Measurements from ENCODE around the gene GFRAL.

- TF ChIP-seq, protein P1, sequence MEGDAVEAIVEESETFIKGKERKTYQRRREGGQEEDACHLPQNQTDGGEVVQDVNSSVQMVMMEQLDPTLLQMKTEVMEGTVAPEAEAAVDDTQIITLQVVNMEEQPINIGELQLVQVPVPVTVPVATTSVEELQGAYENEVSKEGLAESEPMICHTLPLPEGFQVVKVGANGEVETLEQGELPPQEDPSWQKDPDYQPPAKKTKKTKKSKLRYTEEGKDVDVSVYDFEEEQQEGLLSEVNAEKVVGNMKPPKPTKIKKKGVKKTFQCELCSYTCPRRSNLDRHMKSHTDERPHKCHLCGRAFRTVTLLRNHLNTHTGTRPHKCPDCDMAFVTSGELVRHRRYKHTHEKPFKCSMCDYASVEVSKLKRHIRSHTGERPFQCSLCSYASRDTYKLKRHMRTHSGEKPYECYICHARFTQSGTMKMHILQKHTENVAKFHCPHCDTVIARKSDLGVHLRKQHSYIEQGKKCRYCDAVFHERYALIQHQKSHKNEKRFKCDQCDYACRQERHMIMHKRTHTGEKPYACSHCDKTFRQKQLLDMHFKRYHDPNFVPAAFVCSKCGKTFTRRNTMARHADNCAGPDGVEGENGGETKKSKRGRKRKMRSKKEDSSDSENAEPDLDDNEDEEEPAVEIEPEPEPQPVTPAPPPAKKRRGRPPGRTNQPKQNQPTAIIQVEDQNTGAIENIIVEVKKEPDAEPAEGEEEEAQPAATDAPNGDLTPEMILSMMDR (IDR thresholded peaks at IDR 0.05 in 2 of 3, conservative IDR thresholded peaks at IDR 0.05 in 1 of 3; ENCODE audit: borderline replicate concordance in 1 of 3, insufficient read depth in 1 of 3, low read depth in 2 of 3, low read length in 2 of 3) = no peak
- TF ChIP-seq YY1 (IDR thresholded peaks at IDR 0.05; ENCODE audit: extremely low read depth, insufficient replicate concordance, low read depth, low read length) (no peak), EZH2 (IDR thresholded peaks at IDR 0.05) (no peak), SIN3A (IDR thresholded peaks at IDR 0.05; ENCODE audit: low read depth) (no peak), POLR2AphosphoS5 (IDR thresholded peaks at IDR 0.05; ENCODE audit: low read depth, low read length) (no peak), POLR2A (IDR thresholded peaks at IDR 0.05; ENCODE audit: borderline replicate concordance, extremely low read depth, insufficient read depth, insufficient read length) (no peak), MAX (IDR thresholded peaks at IDR 0.05) (no peak), TCF7L2 (IDR thresholded peaks at IDR 0.05; ENCODE audit: borderline replicate concordance, extremely low read depth, insufficient read depth, insufficient read length) (no peak), SP1 (IDR thresholded peaks at IDR 0.05; ENCODE audit: low read depth) (no peak), CBX3 (IDR thresholded peaks at IDR 0.05; ENCODE audit: low read depth) (no peak), JUND (IDR thresholded peaks at IDR 0.05) (no peak), ZNF274 (IDR thresholded peaks at IDR 0.05; ENCODE audit: low read depth, low read length) (no peak)
- TF ChIP-seq, protein P2, sequence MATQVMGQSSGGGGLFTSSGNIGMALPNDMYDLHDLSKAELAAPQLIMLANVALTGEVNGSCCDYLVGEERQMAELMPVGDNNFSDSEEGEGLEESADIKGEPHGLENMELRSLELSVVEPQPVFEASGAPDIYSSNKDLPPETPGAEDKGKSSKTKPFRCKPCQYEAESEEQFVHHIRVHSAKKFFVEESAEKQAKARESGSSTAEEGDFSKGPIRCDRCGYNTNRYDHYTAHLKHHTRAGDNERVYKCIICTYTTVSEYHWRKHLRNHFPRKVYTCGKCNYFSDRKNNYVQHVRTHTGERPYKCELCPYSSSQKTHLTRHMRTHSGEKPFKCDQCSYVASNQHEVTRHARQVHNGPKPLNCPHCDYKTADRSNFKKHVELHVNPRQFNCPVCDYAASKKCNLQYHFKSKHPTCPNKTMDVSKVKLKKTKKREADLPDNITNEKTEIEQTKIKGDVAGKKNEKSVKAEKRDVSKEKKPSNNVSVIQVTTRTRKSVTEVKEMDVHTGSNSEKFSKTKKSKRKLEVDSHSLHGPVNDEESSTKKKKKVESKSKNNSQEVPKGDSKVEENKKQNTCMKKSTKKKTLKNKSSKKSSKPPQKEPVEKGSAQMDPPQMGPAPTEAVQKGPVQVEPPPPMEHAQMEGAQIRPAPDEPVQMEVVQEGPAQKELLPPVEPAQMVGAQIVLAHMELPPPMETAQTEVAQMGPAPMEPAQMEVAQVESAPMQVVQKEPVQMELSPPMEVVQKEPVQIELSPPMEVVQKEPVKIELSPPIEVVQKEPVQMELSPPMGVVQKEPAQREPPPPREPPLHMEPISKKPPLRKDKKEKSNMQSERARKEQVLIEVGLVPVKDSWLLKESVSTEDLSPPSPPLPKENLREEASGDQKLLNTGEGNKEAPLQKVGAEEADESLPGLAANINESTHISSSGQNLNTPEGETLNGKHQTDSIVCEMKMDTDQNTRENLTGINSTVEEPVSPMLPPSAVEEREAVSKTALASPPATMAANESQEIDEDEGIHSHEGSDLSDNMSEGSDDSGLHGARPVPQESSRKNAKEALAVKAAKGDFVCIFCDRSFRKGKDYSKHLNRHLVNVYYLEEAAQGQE (IDR thresholded peaks at IDR 0.05; ENCODE audit: low read depth) = no peak
Observed at GRCh38 chr6:55438203-55438602, 110.9 kb downstream of the GFRAL start.

Data from HCT116 (cell line).